NT2/D1 (cell line): ENCODE data around the gene ANKLE2.
"Not testable (repeated sequence)": the region's sequence is repeated elsewhere in the genome, so short reads cannot be mapped to it uniquely, and the experiment has no call there.

Experiments used
- DNase-seq: peaks from one replicate; pipeline ENCODE4 v3.0.0-alpha.2; 2011; ENCODE audit warnings: low read depth, low spot score
- H3K27me3 ChIP-seq: 2 replicates; pipeline ENCODE4 v1.6.0; 2011; ENCODE audit warnings: mild to moderate bottlenecking; ENCODE audit not compliant: insufficient read length, insufficient read depth
- H3K36me3 ChIP-seq: 2 replicates; pipeline ENCODE4 v1.6.1; 2011; ENCODE audit warnings: mild to moderate bottlenecking, low read length, mixed read lengths; ENCODE audit not compliant: insufficient read depth, insufficient read length
- H3K4me1 ChIP-seq: 2 replicates; pipeline ENCODE4 v1.5.1; 2011; ENCODE audit not compliant: insufficient read depth, insufficient read length
- H3K4me3 ChIP-seq: 2 replicates; pipeline ENCODE4 v1.5.1; 2011; ENCODE audit warnings: low read depth; ENCODE audit not compliant: insufficient read length
- H3K9ac ChIP-seq: 2 replicates; pipeline ENCODE4 v1.6.0; 2011; ENCODE audit warnings: low read depth; ENCODE audit not compliant: insufficient read length
- H3K9me3 ChIP-seq: 2 replicates; pipeline ENCODE4 v1.5.1; 2011; ENCODE audit warnings: mild to moderate bottlenecking, low read length; ENCODE audit not compliant: insufficient read depth
- SUZ12 ChIP-seq: IDR thresholded peaks from 2 replicates; pipeline ENCODE4 v1.6.1; 2011; ENCODE audit not compliant: insufficient read length, insufficient read depth; ENCODE audit errors: extremely low read depth
- YY1 ChIP-seq: IDR thresholded peaks from 2 replicates; pipeline ENCODE4 v1.6.1; 2011; ENCODE audit not compliant: insufficient read length, insufficient read depth
- ZNF274 ChIP-seq: IDR thresholded peaks from 2 replicates; pipeline ENCODE4 v1.6.1; 2011; ENCODE audit warnings: mild to moderate bottlenecking, low read depth, low read length

Gene ANKLE2

GRCh38 chr12:132766380-132767085 is 4.9 kb upstream of the ANKLE2 start:
- DNase-seq: no peak
- Histone ChIP-seq H3K4me1 (peaks cover 9% of the 10 kb centered on the region), H3K27me3 (no peaks in the 10 kb centered on the region), H3K4me3 (no peak overlapping the region), H3K9me3 (no peaks in the 10 kb centered on the region), H3K9ac (no peak overlapping the region), H3K36me3 (peaks cover 40% of the 10 kb centered on the region)
- TF ChIP-seq YY1 (no peak), SUZ12 (no peak), ZNF274 (no peak)

GRCh38 chr12:132765361-132765760 is 3.7 kb upstream of the ANKLE2 start:
- DNase-seq: no peak
- no peaks in the 10 kb centered on the region for H3K9me3 ChIP-seq
- H3K27me3 ChIP-seq: no peaks in the 10 kb centered on the region
- peaks cover 9% of the 10 kb centered on the region for H3K4me1 ChIP-seq
- peaks cover 36% of the 10 kb centered on the region for H3K36me3 ChIP-seq
- no peak overlapping the region for H3K9ac ChIP-seq
- H3K4me3 ChIP-seq: no peak overlapping the region
- TF ChIP-seq SUZ12 (no peak), YY1 (no peak), ZNF274 (no peak)

- Histone ChIP-seq H3K4me3 (no peak overlapping the region), H3K9me3 (no peaks in the 10 kb centered on the region), H3K4me1 (peaks cover 12% of the 10 kb centered on the region), H3K27me3 (no peaks in the 10 kb centered on the region), H3K9ac (no peak overlapping the region), H3K36me3 (peaks cover 30% of the 10 kb centered on the region)
- no peak for TF ChIP-seq SUZ12
- no peak for TF ChIP-seq ZNF274
- TF ChIP-seq YY1: no peak
- no peak for DNase-seq
Measured at GRCh38 chr12:132764231-132764630, 2.6 kb upstream of the ANKLE2 start.

DNA sequence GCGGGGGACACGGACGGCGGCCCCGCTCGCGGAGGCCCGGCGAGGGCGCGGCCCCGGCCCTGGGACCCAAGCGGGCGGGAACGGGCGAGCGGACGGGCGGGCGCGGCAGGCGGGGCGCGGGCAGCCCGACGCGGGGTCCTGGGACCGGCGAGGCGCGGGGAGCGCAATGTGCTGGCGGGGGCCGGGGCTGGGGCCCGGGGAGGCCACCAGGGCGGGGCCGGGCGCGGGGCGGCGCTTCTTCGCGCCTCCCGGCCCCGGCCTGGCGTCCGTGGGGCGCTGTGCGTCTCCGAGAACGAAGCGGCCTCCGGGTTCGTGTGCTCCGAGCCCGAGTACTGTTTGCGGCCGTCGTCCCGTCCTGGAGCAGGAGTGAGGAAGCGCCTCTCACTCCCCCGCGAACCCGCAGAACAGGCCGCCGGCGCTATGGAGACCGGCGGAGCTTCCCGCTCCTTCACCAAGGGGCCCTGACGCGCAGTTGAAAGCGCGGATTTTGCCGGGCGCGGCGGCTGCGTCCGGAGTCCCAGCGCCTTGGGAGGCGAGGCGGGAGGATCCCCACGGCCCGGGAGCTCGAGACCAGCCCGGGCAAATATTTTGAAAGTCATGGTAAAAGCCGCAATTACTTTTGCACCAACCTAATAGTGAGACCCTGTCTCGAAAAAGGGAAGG is 420 bp upstream of the ANKLE2 start:
- H3K27me3 ChIP-seq: no peaks in the 10 kb centered on the region

DNA sequence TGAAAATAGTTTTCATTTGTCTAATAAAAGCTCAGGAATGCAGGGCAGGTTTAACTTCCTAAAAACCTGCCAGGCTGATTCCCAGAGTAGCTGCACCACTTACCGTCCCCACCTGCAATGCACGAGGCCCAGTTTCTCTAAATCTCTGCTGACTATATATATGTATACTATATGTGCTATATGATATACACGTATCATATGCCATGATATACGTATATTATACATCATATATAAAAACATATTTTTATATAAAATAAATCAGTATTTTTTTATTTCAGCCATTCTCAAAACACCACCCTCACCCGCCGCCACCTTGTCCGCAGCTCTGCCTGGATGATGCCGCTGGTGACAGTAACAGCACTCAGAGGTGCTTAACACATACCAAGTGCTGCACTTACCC is 2.3 kb downstream of the ANKLE2 start:
- Histone ChIP-seq H3K9me3 (no peaks in the 10 kb centered on the region), H3K9ac (no peak overlapping the region), H3K27me3 (no peaks in the 10 kb centered on the region), H3K4me3 (no peak overlapping the region), H3K4me1 (peaks cover 6% of the 10 kb centered on the region), H3K36me3 (peaks cover 56% of the 10 kb centered on the region)
- TF ChIP-seq SUZ12 (no peak), YY1 (no peak), ZNF274 (no peak)
- DNase-seq: no peak

More for the DNA sequence above, 420 bp upstream of the ANKLE2 start:
- H3K9ac ChIP-seq: peak overlapping the region; percentile 96
- no peak for TF ChIP-seq ZNF274
- TF ChIP-seq SUZ12: no peak
- TF ChIP-seq YY1: no peak
- H3K4me1 ChIP-seq: peaks cover 11% of the 10 kb centered on the region
- peaks cover 39% of the 10 kb centered on the region for H3K36me3 ChIP-seq
- H3K9me3 ChIP-seq: no peaks in the 10 kb centered on the region
- peak; percentile 78 for DNase-seq
- H3K4me3 ChIP-seq: peak overlapping the region; percentile 75

- H3K4me1 ChIP-seq, H3K9ac ChIP-seq, DNase-seq, H3K9me3 ChIP-seq, H3K4me3 ChIP-seq, H3K27me3 ChIP-seq: not testable (repeated sequence)
- peaks cover 58% of the 10 kb centered on the region for H3K36me3 ChIP-seq
Measured at GRCh38 chr12:132758825-132759224, 2.8 kb downstream of the ANKLE2 start.

DNA sequence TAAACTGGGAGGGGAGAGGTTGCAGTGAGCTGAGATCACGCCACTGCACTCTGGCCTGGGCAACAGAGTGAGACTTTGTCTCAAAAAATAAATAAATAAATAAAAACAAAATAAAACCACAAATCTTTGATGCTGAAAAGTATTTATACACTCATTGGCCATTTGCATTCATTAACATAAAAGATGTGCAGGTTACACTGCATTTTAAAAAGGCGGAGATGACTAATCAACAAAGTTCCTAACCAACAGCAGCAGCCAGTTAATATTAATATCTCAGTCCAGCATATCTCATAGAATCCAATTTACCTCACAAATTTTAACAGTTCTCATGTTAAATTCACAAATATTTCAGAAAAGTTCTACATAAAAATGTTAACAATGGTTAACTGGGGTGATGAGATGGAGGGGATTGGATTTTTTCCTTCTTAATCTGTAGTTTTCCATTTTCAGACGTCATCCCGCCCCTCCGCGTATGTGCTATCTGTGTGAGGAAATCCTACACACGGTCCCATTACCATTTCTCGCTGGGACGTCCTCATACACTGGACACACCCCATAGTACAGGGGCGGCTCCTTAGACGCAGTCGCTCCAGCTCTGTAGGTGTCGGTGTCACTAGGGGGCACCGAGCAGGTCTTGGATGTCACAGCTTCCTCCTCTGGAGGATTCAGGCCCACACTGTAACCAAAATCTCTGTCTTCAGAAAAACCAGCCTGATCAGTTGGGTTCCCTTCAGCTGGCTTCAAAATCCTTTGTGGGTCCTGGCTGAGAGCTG is 7.3 kb downstream of the ANKLE2 start:
- Histone ChIP-seq H3K4me1 (no peaks in the 10 kb centered on the region), H3K9ac (no peak overlapping the region), H3K36me3 (peaks cover 93% of the 10 kb centered on the region), H3K4me3 (no peak overlapping the region), H3K27me3 (no peaks in the 10 kb centered on the region), H3K9me3 (no peaks in the 10 kb centered on the region)
- no peak for DNase-seq
- TF ChIP-seq SUZ12 (no peak), ZNF274 (no peak), YY1 (no peak)

DNA sequence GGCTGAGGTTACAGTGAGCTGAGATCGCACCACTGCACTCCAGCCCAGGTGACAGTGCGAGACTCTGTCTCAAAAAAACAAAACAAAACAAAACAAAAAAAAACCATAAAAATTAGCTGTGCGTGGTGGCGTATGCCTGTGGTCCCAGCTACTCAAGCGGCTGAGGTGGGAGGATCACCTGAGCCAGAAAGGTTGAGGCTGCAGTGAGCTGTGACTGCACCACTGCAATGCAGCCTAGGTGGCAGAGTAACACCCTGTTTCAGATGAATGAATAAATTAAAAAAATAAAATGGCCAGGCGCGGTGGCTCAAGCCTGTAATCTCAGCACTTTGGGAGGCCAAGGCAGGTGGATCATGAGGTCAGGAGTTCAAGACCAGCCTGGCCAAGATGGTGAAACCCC is 8.0 kb downstream of the ANKLE2 start:
- not testable (repeated sequence) for H3K9me3 ChIP-seq, H3K27me3 ChIP-seq, H3K4me3 ChIP-seq, H3K9ac ChIP-seq, H3K4me1 ChIP-seq, DNase-seq
- H3K36me3 ChIP-seq: peaks cover 92% of the 10 kb centered on the region
